HFFc6 (cell line): ENCODE results near the gene ZNF92. TPM values are rescaled to one million over a fixed set of nuclear protein-coding genes. Genes with fewer than 3 reads are reported as not detected.

Experiments
- DNase-seq: peaks from one replicate; pipeline ENCODE4 v3.0.0-alpha.2; 2018
- H3K27ac Mint-ChIP-seq: 2 replicates; pipeline ENCODE4 v1.8.0; 2020; ENCODE audit warnings: mild to moderate bottlenecking, mixed read lengths
- H3K27me3 Mint-ChIP-seq: 2 replicates; pipeline ENCODE4 v1.8.0; 2021; ENCODE audit warnings: mild to moderate bottlenecking, moderate library complexity, mixed read lengths; ENCODE audit not compliant: insufficient read depth
- H3K36me3 Mint-ChIP-seq: 2 replicates; pipeline ENCODE4 v1.8.0; 2021; ENCODE audit warnings: low read depth, mixed read lengths
- H3K4me1 Mint-ChIP-seq: 2 replicates; pipeline ENCODE4 v1.8.0; 2020; ENCODE audit warnings: low read depth, mixed read lengths
- H3K4me3 Mint-ChIP-seq: 2 replicates; pipeline ENCODE4 v1.8.0; 2020; ENCODE audit warnings: mild to moderate bottlenecking, moderate library complexity, mixed read lengths
- H3K9me3 Mint-ChIP-seq: 2 replicates; pipeline ENCODE4 v1.8.0; 2020; ENCODE audit warnings: mild to moderate bottlenecking, mixed read lengths
- total RNA-seq, 6 experiments: library from RNA; stranded (reverse); fragmentation: NEBNext Ultra II Directional; extraction: Animal tissue kit (Norgen Biotek cat#: 25700); gene quantifications; 2 replicates in 1 of 6; 3 replicates in 5 of 6; pipeline ENCODE4 v1.2.3, GENCODE V29; 2021
- TF ChIP-seq, protein P1 (sequence below): fragments of 200-600 bp; sonication (generic); IDR thresholded peaks from 2 replicates; pipeline ENCODE4 v1.5.0; 2021; ENCODE audit warnings: antibody characterized with exemption, mild to moderate bottlenecking

ZNF92 gene
- total RNA-seq, 6 experiments from 2014 or later = 3.7 to 6.1 (median 5.1) TPM

DNA sequence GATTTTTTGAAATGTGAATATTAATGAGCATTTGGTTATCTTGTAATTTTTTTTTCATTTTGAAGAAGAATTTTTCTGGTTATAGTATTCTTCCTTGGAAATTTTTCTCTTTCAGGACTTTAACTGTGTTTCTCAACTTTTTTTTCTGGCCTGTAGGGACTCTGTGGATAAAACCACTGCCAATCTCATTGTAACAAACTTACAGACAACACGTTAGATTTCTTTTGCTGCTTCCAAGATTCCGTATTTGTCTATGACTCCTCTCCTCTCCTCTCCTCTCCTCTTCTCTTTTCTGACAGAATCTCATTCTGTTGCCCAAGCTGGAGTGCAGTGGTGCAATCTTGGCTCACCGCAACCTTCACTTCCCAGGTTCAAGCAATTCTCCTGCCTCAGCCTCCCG is 19.4 kb upstream of the ZNF92 start:
- no peaks in the 10 kb centered on the region for H3K36me3 Mint-ChIP-seq
- H3K27me3 Mint-ChIP-seq = no peaks in the 10 kb centered on the region; the same call in 1 of the 2 replicates
- H3K27ac Mint-ChIP-seq = no peak overlapping the region
- no peaks in the 10 kb centered on the region for H3K9me3 Mint-ChIP-seq
- TF ChIP-seq, protein P1, sequence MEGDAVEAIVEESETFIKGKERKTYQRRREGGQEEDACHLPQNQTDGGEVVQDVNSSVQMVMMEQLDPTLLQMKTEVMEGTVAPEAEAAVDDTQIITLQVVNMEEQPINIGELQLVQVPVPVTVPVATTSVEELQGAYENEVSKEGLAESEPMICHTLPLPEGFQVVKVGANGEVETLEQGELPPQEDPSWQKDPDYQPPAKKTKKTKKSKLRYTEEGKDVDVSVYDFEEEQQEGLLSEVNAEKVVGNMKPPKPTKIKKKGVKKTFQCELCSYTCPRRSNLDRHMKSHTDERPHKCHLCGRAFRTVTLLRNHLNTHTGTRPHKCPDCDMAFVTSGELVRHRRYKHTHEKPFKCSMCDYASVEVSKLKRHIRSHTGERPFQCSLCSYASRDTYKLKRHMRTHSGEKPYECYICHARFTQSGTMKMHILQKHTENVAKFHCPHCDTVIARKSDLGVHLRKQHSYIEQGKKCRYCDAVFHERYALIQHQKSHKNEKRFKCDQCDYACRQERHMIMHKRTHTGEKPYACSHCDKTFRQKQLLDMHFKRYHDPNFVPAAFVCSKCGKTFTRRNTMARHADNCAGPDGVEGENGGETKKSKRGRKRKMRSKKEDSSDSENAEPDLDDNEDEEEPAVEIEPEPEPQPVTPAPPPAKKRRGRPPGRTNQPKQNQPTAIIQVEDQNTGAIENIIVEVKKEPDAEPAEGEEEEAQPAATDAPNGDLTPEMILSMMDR = no peak
- no peak for DNase-seq
- H3K4me3 Mint-ChIP-seq = no peak overlapping the region
- no peaks in the 10 kb centered on the region for H3K4me1 Mint-ChIP-seq

DNA sequence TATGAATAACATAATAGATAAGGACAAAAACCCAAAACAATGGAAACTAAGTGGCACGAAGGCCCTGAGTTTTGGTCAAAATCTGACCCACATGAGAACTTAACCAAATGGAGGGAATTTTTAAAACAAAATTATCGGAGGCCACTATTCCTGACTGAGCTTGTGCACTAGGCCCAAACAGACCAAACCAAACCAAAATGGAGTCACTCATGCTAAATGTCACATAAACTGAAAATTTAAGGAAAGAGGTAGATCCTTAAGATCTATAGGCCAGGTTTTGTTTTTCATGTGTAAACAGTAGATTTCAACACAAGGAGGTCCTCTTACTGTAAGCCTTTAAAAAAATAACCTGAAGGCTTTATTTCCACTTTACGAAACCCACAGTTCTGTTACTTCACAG is 3.8 kb upstream of the ZNF92 start:
- Mint-ChIP-seq H3K36me3 (no peaks in the 10 kb centered on the region), H3K4me1 (peaks cover 7% of the 10 kb centered on the region), H3K27ac (no peak overlapping the region), H3K4me3 (no peak overlapping the region), H3K27me3 (no peaks in the 10 kb centered on the region), H3K9me3 (no peaks in the 10 kb centered on the region)
- DNase-seq = no peak
- TF ChIP-seq, protein P1 = no peak

DNA sequence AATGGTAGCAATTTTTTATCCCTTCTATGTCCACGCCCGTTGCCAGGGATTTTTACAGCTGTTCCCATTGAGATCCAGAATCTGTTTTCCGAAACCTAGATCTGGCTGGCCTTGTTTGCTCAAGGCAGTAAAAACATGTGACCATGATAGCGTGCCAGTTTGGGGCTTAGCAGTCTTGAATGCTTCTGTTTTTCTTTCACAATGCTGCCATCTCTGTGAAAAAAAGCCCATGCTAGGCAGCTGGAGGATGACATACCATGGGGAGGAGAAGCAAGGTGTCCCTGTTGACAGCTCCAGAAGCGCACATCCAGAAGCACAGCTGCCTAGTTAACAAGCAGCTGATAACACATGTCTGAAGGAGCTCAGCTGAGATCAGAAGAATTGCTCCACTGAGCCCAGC is 2.2 kb upstream of the ZNF92 start:
- no peaks in the 10 kb centered on the region for H3K27me3 Mint-ChIP-seq
- no peak overlapping the region for H3K27ac Mint-ChIP-seq
- H3K9me3 Mint-ChIP-seq = no peaks in the 10 kb centered on the region
- H3K4me1 Mint-ChIP-seq = peaks cover 14% of the 10 kb centered on the region
- H3K4me3 Mint-ChIP-seq = no peak overlapping the region
- no peaks in the 10 kb centered on the region; the same call in 1 of the 2 replicates for H3K36me3 Mint-ChIP-seq
- TF ChIP-seq, protein P1 = no peak
- no peak for DNase-seq

DNA sequence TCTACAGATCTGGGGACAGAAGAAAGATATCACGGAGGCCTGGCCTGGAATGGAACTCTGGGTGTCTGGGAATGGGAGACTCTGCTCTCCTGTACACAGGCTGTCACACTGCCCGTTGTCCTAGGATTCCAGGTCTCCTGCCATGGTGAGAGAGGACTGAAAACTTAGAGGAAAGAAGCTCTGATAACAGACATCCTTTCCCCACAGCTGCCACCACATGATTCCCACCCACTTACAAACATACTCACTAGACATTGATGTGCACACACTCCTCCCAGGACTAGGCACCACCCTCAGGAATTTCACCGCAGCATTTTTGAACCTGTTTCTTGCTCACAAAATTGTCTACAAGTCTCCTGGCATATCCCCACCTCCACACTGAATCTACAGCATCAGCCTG is 5.7 kb downstream of the ZNF92 start:
- H3K9me3 Mint-ChIP-seq = no peaks in the 10 kb centered on the region
- peaks cover 17% of the 10 kb centered on the region for H3K36me3 Mint-ChIP-seq
- H3K27me3 Mint-ChIP-seq = no peaks in the 10 kb centered on the region
- H3K4me1 Mint-ChIP-seq = peaks cover 27% of the 10 kb centered on the region
- H3K27ac Mint-ChIP-seq = no peak overlapping the region
- H3K4me3 Mint-ChIP-seq = no peak overlapping the region
- DNase-seq = no peak
- TF ChIP-seq, protein P1 = no peak

DNA sequence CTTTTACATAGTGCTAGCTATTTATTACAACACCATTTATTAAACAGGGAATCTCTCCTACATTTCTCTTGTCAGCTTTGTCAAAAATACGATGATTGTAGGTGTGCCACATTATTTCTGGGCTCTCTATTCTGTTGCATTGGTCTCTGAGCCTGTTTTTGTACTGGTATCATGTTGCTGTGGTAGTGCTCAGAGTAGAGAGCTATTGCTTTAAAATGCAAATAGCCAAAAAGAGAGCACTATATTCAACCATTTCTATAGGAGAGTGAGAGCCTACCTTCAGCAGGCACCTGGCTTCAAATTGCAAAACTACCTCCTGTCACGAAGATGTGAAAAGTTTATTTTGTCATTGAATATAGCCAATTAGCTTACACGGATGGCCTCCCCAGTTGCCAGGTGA is 8.1 kb downstream of the ZNF92 start:
- no peak for DNase-seq
- no peaks in the 10 kb centered on the region for H3K9me3 Mint-ChIP-seq
- TF ChIP-seq, protein P1 = no peak
- H3K27me3 Mint-ChIP-seq = no peaks in the 10 kb centered on the region
- H3K36me3 Mint-ChIP-seq = peaks cover 17% of the 10 kb centered on the region
- peaks cover 18% of the 10 kb centered on the region; the same call in 1 of the 2 replicates for H3K4me1 Mint-ChIP-seq
- H3K27ac Mint-ChIP-seq = no peak overlapping the region
- no peak overlapping the region for H3K4me3 Mint-ChIP-seq

DNA sequence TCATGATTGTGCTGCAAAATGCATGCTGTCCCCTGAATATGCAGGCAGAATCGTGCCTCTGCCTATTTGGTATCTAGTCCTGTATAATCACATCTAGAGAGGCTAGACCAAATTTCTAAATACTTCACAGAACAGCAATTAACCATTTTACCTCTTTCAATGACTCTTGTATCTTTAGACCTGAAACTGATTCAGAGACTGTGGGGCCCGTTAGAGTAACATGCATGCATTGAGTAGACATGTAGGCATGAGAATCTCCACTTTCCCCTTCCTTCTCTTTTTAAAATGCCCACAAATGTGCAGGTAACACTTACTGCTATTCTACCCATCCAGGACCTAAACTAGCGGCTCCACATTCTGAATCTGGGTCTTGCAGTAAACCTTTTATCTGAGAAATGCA is 8.8 kb downstream of the ZNF92 start:
- no peaks in the 10 kb centered on the region for H3K9me3 Mint-ChIP-seq
- TF ChIP-seq, protein P1 = no peak
- H3K27me3 Mint-ChIP-seq = no peaks in the 10 kb centered on the region
- DNase-seq = no peak
- H3K4me3 Mint-ChIP-seq = no peak overlapping the region
- H3K4me1 Mint-ChIP-seq = peaks cover 18% of the 10 kb centered on the region; the same call in 1 of the 2 replicates
- no peak overlapping the region for H3K27ac Mint-ChIP-seq
- H3K36me3 Mint-ChIP-seq = peaks cover 11% of the 10 kb centered on the region
